GM12872 (cell line): Measurements from ENCODE around the gene MRPL38.
A peak's percentile ranks its signal among the peaks of the same experiment; 100 is the strongest.

Experiments used
- CTCF ChIP-seq: IDR thresholded peaks from 3 replicates; pipeline ENCODE4 v1.5.1; 2011; ENCODE audit warnings: low read depth, mild to moderate bottlenecking, low read length, moderate library complexity; ENCODE audit not compliant: insufficient read depth

The MRPL38 gene

DNA sequence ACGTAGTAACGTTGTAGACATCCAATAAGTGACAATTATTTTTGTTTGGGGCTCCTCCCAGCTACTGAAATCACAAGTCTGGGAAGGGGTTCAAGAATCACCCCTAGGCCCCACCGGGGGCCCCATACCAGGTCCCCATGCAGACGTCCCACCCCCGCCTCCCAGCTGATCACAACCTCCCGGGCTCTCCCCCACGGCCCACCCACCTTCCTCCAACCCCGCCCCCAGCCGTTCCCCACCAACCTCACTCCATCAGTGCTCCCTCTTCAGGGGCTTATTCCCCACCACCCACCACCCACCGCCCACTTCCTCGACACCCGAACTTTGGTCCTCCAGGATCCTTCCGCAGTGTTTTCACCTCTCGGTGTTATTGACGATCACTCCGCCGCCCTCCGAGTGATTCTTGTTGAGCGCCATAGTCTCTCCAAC, 49.8 kb downstream of the MRPL38 start:
- TF ChIP-seq CTCF, result 0 out of 3 replicates have a peak, but pooled peaks have one; percentile 21

- TF ChIP-seq CTCF, result no peak
Measured at GRCh38 chr17:75854101-75854748, 50.5 kb downstream of the MRPL38 start.

- TF ChIP-seq CTCF, result no peak
Measured at GRCh38 chr17:75853433-75853832, 51.3 kb downstream of the MRPL38 start.

GRCh38 chr17:75850928-75851692, 53.6 kb downstream of the MRPL38 start:
- no peak for TF ChIP-seq CTCF

- TF ChIP-seq CTCF, result no peak
Measured at GRCh38 chr17:75849724-75850123, 55.0 kb downstream of the MRPL38 start.

- no peak for TF ChIP-seq CTCF
Measured at GRCh38 chr17:75849279-75849646, 55.4 kb downstream of the MRPL38 start.
